ENCODE results near the gene RPP25L. TPM values are rescaled to one million over a fixed set of nuclear protein-coding genes. Genes with fewer than 3 reads are reported as not detected.
"Not testable (repeated sequence)": the region's sequence is repeated elsewhere in the genome, so short reads cannot be mapped to it uniquely, and the experiment has no call there.

Gene RPP25L
- total and polyA plus RNA-seq, 2 donors, result 13.2 to 33.7 TPM

GRCh38 chr9:34647651-34648050 is 35.8 kb upstream of the RPP25L start:
- Histone ChIP-seq H3K4me1 (ENCODE audit: insufficient read depth) (peaks cover 2% of the 10 kb centered on the region), H3K36me3 (ENCODE audit: insufficient read depth) (no peaks in the 10 kb centered on the region), H3K4me3 (ENCODE audit: low read depth, low read length) (peak overlapping the region; percentile 59), H3K27ac (ENCODE audit: low read depth) (no peak overlapping the region)
- no peak for DNase-seq (ENCODE audit: extremely low spot score)
- 57% methylated on average over 10 of the region's 10 CpGs for WGBS

DNA sequence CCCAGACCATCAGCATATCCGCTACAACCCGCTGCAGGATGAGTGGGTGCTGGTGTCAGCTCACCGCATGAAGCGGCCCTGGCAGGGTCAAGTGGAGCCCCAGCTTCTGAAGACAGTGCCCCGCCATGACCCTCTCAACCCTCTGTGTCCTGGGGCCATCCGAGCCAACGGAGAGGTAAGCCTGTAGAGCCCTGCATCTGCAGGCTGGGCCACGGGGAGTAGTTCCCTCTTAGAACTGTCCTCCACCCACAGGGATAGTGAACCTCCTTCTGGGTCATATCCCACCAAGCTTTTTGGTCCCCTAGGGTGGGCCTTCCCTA is 35.1 kb upstream of the RPP25L start:
- peaks cover 2% of the 10 kb centered on the region for H3K4me1 ChIP-seq (ENCODE audit: insufficient read depth)
- DNase-seq (ENCODE audit: extremely low spot score), result no peak
- 5% methylated on average over 8 of the region's 8 CpGs for WGBS
- H3K4me3 ChIP-seq (ENCODE audit: low read depth, low read length), result peak overlapping the region; percentile 59
- peak overlapping the region; percentile 62 for H3K27ac ChIP-seq (ENCODE audit: low read depth)
- no peaks in the 10 kb centered on the region for H3K36me3 ChIP-seq (ENCODE audit: insufficient read depth)

DNA sequence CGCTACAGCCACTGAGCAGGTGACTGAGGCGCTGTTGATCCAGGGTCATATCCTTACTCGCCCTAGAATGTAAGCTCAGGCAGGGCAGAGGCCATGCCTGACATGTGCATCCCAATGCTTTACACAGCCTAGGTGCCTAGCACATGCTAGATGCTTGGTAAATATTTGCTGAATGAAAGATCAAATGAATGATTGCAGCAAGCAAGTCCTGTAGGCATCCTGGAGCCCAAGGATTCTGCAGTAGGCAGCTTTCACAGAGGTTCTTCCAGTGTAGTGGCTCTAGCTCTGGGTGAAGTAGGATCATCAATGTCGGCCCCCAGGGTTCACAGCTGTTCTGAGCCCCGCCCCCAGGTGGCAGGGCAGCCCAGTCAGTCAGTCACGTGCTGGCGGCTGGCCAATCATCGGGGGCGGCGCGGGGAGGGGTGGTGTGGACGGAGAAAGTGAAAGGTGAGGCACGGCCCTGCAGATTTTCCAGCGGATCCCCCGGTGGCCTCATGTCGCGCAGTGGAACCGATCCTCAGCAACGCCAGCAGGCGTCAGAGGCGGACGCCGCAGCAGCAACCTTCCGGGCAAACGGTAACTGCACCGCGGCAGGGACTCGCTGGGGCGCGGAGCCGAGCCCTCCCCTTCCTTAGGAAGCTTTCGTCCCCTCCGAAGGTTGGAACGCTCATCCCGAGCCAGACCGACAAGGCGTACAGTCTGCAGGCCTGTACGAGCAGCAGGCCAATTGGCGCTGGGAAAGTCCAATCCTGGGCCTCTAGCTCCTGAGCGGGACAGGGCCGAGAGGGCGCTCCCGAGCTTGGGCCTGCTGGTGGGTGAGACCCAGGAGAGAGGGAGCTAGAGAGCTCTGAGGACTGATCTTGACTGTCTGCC is 34.5 kb upstream of the RPP25L start, which contains the start of gene GALT:
GALT (plus strand) TSS at position 465 of the 873 bp plus-strand sequence; CDS start at position 495, 30 bp downstream.
- H3K4me1 ChIP-seq (ENCODE audit: insufficient read depth), result peaks cover 2% of the 10 kb centered on the region
- 5% methylated on average over 43 of the region's 43 CpGs for WGBS
- H3K4me3 ChIP-seq (ENCODE audit: low read depth, low read length), result peak within 1 kb of the TSS; percentile 59
- peak within 1 kb of the TSS; percentile 62 for H3K27ac ChIP-seq (ENCODE audit: low read depth)
- no peaks in the 10 kb centered on the region for H3K36me3 ChIP-seq (ENCODE audit: insufficient read depth)
- peak; percentile 80 for DNase-seq (ENCODE audit: extremely low spot score)

DNA sequence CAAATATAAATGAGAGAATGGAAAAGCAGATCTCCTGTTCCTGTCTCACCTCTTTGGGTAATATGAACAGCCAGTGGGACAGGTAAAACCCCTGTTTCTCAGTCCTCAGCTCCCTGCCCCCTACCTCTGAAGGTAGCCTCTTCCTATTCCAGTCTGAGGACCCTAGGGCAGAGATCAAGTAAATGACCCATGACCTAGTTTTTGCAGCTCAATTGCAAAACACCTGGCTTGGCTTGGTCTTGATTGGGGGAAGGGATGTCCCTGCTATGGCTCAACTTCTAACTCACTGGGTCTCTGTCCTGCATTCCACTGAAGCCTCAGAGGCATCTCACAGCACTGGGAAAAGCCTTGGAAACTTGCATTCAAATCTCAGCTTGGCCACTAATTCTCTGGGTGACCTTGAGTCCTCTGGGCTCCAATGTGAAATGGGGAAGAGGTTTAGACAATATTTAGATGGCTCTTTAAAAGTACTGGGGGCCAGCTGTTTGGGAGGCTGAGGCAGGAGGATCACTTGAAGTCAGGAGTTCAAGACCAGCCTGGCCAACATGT is 32.9 kb upstream of the RPP25L start:
- Histone ChIP-seq H3K4me3 (ENCODE audit: low read depth, low read length) (no peak overlapping the region), H3K36me3 (ENCODE audit: insufficient read depth) (no peaks in the 10 kb centered on the region), H3K4me1 (ENCODE audit: insufficient read depth) (peaks cover 2% of the 10 kb centered on the region), H3K27ac (ENCODE audit: low read depth) (no peak overlapping the region)
- DNase-seq (ENCODE audit: extremely low spot score), result no peak

DNA sequence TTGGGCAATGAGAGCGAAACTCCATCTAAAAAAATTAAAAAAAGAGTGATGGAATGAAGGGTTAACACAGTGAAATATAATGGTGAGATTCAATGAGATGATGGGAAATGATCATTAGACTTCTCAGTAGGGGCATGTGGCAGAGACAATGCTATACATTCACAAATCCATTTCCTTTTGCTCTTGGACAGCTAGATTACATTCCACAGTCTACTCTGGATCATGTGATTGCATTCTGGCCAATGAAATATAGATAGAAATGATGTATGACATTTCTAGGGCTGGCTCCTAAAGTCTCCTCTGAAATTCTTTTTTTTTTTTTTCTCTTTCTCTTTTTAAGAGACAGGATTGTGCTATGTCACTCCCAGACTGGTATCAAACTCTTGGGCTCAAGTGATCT is 30.8 kb upstream of the RPP25L start:
- Histone ChIP-seq H3K27ac (ENCODE audit: low read depth) (no peak overlapping the region), H3K4me3 (ENCODE audit: low read depth, low read length) (no peak overlapping the region), H3K36me3 (ENCODE audit: insufficient read depth) (no peaks in the 10 kb centered on the region), H3K4me1 (ENCODE audit: insufficient read depth) (peaks cover 2% of the 10 kb centered on the region)
- 98% methylated on average over 1 of the region's 1 CpG for WGBS
- DNase-seq (ENCODE audit: extremely low spot score), result no peak

- WGBS, result 83% methylated on average over 8 of the region's 8 CpGs
- not testable (repeated sequence) for H3K27ac ChIP-seq (ENCODE audit: low read depth); H3K4me3 ChIP-seq (ENCODE audit: low read depth, low read length); H3K4me1 ChIP-seq (ENCODE audit: insufficient read depth); H3K36me3 ChIP-seq (ENCODE audit: insufficient read depth); DNase-seq (ENCODE audit: extremely low spot score)
These were observed 27.4 kb upstream of the RPP25L start for GRCh38 chr9:34639322-34639721.

- 14% methylated on average over 7 of the region's 7 CpGs for WGBS
- no peak for DNase-seq (ENCODE audit: extremely low spot score)
- H3K4me1 ChIP-seq (ENCODE audit: insufficient read depth), result no peaks in the 10 kb centered on the region
- no peak overlapping the region for H3K27ac ChIP-seq (ENCODE audit: low read depth)
- no peaks in the 10 kb centered on the region for H3K36me3 ChIP-seq (ENCODE audit: insufficient read depth)
- H3K4me3 ChIP-seq (ENCODE audit: low read depth, low read length), result peak overlapping the region; percentile 52
These were observed 26.2 kb upstream of the RPP25L start for GRCh38 chr9:34638138-34638445.

DNA sequence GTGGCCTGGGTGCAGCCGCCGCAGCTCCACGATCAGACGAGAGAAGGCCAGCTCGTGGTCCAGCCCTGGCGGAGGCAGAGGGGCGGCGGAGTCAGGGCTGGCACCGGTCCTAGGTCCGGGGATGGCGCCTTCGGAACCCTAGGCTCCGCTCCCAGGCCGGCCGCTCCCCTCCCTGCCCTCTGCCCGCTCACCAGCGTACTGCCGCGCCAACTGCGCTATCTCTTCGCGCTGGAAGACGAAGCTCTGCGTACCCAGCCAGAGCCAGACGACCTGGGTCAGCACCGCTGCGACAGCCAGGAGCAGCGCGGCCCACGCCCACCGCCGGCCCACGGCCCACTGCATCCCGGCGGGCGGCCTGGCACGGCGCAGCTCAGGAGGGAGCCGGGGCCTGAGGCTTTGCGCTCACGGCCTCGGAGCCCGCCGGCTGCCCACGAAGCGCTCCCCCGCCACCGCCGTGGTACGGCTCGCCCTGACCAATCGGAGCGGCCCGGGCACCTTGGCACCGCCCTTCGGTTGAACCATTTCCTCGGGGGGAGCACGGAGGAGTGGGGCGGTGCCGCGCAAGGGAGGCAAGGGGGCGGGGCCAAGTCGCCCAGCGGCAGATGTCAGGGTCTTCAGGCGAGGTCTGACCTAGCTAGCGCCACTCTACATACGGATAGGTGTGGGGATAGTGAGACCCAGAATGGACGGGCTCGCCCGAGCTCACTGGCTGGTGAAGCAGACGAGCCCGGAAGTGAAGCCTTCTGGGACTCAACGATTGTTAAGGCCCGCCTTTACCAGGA is 25.6 kb upstream of the RPP25L start, which contains the start of gene SIGMAR1:
SIGMAR1 (minus strand) TSS at position 432 of the 782 bp plus-strand sequence; CDS start at position 342, 90 bp downstream.
- H3K4me3 ChIP-seq (ENCODE audit: low read depth, low read length), result peak within 1 kb of the TSS; percentile 52
- H3K36me3 ChIP-seq (ENCODE audit: insufficient read depth), result no peaks in the 10 kb centered on the region
- peak within 1 kb of the TSS; percentile 77 for H3K27ac ChIP-seq (ENCODE audit: low read depth)
- no peaks in the 10 kb centered on the region for H3K4me1 ChIP-seq (ENCODE audit: insufficient read depth)
- DNase-seq (ENCODE audit: extremely low spot score), result peak; percentile 83
- whole genome bisulfite sequencing, result under 1% methylated on average over 74 of the region's 74 CpGs

- no peaks in the 10 kb centered on the region for H3K36me3 ChIP-seq (ENCODE audit: insufficient read depth)
- no peak for DNase-seq (ENCODE audit: extremely low spot score)
- WGBS, result 8% methylated on average over 23 of the region's 23 CpGs
These were observed 25.0 kb upstream of the RPP25L start for GRCh38 chr9:34636791-34637355.

GRCh38 chr9:34635556-34635955 is 23.7 kb upstream of the RPP25L start:
- Histone ChIP-seq H3K4me3 (ENCODE audit: low read depth, low read length) (no peak overlapping the region), H3K36me3 (ENCODE audit: insufficient read depth) (no peaks in the 10 kb centered on the region), H3K4me1 (ENCODE audit: insufficient read depth) (no peaks in the 10 kb centered on the region), H3K27ac (ENCODE audit: low read depth) (no peak overlapping the region)
- WGBS, result 92% methylated on average over 14 of the region's 14 CpGs
- DNase-seq (ENCODE audit: extremely low spot score), result no peak

More at GRCh38 chr9:34636791-34637355, 25.0 kb upstream of the RPP25L start:
- H3K4me1 ChIP-seq (ENCODE audit: insufficient read depth), result no peaks in the 10 kb centered on the region
- H3K4me3 ChIP-seq (ENCODE audit: low read depth, low read length), result peak overlapping the region; percentile 52
- no peak overlapping the region for H3K27ac ChIP-seq (ENCODE audit: low read depth)

- Histone ChIP-seq H3K36me3 (ENCODE audit: insufficient read depth) (no peaks in the 10 kb centered on the region), H3K4me1 (ENCODE audit: insufficient read depth) (no peaks in the 10 kb centered on the region), H3K27ac (ENCODE audit: low read depth) (no peak overlapping the region), H3K4me3 (ENCODE audit: low read depth, low read length) (no peak overlapping the region)
- 64% methylated on average over 3 of the region's 3 CpGs for WGBS
- no peak for DNase-seq (ENCODE audit: extremely low spot score)
These were observed 22.8 kb upstream of the RPP25L start for GRCh38 chr9:34634551-34635248.

DNA sequence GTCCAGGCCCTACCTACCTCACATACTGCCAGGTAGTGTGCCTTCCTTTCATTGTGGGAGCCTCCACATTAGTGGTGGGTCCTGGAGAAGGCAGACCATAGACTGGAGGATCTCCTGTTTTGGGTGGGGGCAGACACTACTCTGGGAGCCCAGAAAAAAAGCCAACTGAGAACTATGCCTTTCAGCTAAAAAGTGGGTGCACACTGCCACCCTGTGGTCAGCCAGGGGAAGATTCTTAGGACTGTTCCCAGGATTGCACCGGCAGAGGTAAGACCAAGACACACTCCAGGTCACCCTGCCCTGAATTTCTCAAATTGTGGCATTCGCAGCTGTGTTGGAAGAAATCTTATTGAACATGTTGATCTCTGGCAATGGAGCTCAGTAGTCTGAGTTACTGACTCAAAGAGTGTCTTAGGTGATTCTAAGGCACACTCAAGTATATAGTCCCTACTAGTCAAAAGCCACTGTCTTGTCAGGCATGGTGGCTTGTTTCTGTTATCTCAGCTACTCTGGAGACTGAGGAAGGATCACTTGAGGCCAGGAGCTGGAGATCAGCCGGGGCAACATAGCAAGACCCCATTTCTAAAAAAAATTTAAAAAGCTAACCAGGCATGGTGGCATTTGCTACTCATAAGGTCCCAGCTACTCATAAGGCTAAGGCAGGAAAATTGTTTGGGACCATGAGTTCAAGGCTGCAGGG is 22.1 kb upstream of the RPP25L start:
- 28% methylated on average over 3 of the region's 3 CpGs for WGBS
- Histone ChIP-seq H3K4me3 (ENCODE audit: low read depth, low read length) (no peak overlapping the region), H3K36me3 (ENCODE audit: insufficient read depth) (no peaks in the 10 kb centered on the region), H3K27ac (ENCODE audit: low read depth) (no peak overlapping the region), H3K4me1 (ENCODE audit: insufficient read depth) (no peaks in the 10 kb centered on the region)
- no peak for DNase-seq (ENCODE audit: extremely low spot score)

GRCh38 chr9:34633166-34633565 is 21.3 kb upstream of the RPP25L start:
- H3K27ac ChIP-seq (ENCODE audit: low read depth), result no peak overlapping the region
- 42% methylated on average over 5 of the region's 5 CpGs for WGBS
- no peaks in the 10 kb centered on the region for H3K36me3 ChIP-seq (ENCODE audit: insufficient read depth)
- no peak for DNase-seq (ENCODE audit: extremely low spot score)
- no peak overlapping the region for H3K4me3 ChIP-seq (ENCODE audit: low read depth, low read length)
- no peaks in the 10 kb centered on the region for H3K4me1 ChIP-seq (ENCODE audit: insufficient read depth)
